T-helper 1 cell treated with Interleukin-12 subunit alpha and Interleukin-12 subunit beta and Interleukin-4 antibody, amounts not matched to agents 30 μg/mL and 1 μg/mL, for 36 hours (primary cell): ENCODE results near the gene IRF3.

ENCODE experiments used
- H3K27ac Mint-ChIP-seq: one replicate; pipeline ENCODE4 v1.8.0; 2021; ENCODE audit warnings: mild to moderate bottlenecking, mixed read lengths
- H3K27me3 Mint-ChIP-seq: one replicate; pipeline ENCODE4 v1.8.0; 2021; ENCODE audit warnings: low read depth, mixed read lengths
- H3K36me3 Mint-ChIP-seq: one replicate; pipeline ENCODE4 v1.8.0; 2021; ENCODE audit warnings: low read depth, mixed read lengths
- H3K4me1 Mint-ChIP-seq: one replicate; pipeline ENCODE4 v1.8.0; 2021; ENCODE audit warnings: low read depth, mixed read lengths
- H3K4me3 Mint-ChIP-seq: one replicate; pipeline ENCODE4 v1.8.0; 2021; ENCODE audit warnings: mild to moderate bottlenecking, moderate library complexity, mixed read lengths
- H3K9me3 Mint-ChIP-seq: one replicate; pipeline ENCODE4 v1.8.0; 2021; ENCODE audit warnings: mixed read lengths

Gene IRF3

DNA sequence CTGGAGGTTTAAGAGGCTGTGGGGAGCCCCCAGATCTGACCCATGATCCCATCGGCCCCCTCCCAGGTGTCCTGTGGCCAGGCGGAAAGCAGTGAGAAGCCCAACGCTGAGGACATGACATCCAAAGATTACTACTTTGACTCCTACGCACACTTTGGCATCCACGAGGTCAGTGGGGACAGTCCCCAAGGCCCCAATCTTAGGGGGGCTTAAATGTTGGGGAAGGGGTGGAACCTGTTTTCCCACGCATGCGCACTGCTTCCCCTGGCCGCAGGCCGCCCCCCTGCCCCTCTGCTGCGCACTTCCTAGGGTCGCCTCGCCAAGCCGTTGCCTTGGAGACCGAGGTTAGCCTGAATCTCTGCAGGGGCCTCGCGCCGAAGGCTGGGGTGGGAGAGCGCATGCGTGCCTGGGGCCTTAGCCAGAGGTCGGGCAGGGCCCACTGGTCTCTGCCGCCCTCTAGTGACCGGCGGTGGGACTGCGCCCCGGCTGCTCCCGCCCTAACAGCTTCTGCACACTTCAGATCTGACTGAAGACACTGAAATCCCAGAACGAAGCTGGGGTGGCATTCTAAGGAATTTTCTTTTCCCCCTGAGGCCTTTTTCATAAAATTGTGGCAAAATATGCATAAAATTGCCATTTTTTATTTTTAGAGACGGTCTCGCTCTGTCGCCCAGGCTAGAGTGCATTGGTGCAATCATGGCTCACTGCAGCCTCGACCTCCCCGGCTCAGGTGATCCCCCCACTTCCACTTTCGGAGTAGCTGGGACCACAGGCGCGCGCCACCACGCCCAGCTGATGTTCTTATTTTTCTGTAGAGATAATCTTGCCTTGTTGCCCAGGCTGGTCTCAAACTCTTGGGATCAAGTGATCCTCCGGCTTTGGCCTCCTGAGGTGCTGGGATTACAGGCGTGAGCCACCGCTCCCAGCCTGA lies 15.0 kb upstream of the IRF3 start:
- Mint-ChIP-seq H3K27ac (no peak overlapping the region), H3K36me3 (peaks cover 17% of the 10 kb centered on the region), H3K27me3 (no peaks in the 10 kb centered on the region), H3K4me1 (peaks cover 23% of the 10 kb centered on the region), H3K9me3 (no peaks in the 10 kb centered on the region), H3K4me3 (no peak overlapping the region)

DNA sequence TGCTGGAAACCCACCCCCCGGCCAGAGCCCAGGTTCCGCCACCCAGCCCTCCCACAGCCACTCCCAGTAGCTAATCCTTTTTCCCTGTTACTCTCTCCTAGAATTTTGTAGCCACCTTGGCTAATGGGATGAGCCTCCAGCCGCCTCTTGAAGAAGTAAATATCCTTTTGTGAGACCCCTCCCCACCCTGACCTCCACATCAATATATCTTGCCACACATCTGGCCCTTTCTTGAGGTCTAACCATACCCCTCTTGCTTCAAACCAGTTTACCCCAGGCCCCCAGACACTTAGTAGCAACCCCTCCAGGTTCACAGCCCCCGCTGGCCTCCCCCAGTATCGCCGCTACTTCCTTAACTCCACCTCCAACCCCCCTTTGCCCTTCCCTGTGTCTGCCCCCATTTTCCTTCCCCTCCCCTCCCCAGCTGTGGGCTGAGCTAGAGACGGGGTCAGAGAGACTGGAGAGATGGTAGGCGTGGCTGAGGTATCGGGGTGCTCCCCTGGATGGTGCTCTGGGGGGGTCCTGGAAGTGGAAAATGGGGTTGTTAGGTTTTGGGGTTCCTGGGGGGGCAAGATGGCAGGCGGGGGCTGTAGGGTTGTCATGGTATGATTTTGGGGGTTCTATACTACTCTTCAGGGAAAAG lies 14.2 kb upstream of the IRF3 start:
- peak overlapping the region; percentile 28 for H3K4me3 Mint-ChIP-seq
- peaks cover 13% of the 10 kb centered on the region for H3K36me3 Mint-ChIP-seq
- peaks cover 23% of the 10 kb centered on the region for H3K4me1 Mint-ChIP-seq
- no peaks in the 10 kb centered on the region for H3K9me3 Mint-ChIP-seq
- no peaks in the 10 kb centered on the region for H3K27me3 Mint-ChIP-seq
- H3K27ac Mint-ChIP-seq, result peak overlapping the region; percentile 41

DNA sequence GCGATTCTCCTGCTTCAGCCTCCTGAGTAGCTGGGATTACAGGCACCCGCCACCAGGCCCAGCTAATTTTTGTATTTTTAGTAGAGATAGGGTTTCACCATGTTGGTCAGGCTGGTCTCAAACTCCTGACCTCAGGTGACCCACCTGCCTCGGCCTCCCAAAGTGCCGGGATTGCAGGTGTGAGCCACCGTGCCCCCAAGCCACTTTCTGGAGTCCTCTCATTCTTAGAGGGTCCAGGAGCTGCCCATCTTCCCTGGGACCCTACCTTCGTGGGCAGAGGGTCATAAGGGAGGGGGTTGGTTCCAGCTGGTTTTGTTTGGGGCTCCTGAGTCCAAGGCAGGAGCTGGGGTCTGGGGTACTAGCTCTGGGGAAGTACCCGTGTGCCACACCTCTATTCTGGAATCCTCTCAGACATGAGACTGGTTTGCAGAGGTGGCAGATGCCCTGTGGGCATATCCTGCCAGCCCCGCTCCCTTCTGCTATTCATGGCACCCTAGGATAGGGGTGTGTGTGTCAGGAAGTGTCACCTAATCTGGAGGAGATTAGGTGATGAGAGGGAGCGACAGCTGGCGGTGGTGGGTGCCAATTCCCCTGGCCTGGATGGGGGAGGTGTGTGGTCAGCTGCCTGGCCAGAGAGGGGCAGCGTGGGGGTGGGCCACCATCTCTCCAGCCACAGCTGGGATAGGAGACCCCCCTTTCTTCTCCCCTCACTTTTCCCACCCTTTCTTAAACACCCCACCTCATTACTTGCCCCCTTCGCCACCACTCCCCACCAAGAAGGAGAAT lies 13.5 kb upstream of the IRF3 start:
- Mint-ChIP-seq H3K27ac (no peak overlapping the region), H3K4me3 (no peak overlapping the region), H3K9me3 (no peaks in the 10 kb centered on the region), H3K36me3 (peaks cover 10% of the 10 kb centered on the region), H3K4me1 (peaks cover 23% of the 10 kb centered on the region), H3K27me3 (no peaks in the 10 kb centered on the region)

DNA sequence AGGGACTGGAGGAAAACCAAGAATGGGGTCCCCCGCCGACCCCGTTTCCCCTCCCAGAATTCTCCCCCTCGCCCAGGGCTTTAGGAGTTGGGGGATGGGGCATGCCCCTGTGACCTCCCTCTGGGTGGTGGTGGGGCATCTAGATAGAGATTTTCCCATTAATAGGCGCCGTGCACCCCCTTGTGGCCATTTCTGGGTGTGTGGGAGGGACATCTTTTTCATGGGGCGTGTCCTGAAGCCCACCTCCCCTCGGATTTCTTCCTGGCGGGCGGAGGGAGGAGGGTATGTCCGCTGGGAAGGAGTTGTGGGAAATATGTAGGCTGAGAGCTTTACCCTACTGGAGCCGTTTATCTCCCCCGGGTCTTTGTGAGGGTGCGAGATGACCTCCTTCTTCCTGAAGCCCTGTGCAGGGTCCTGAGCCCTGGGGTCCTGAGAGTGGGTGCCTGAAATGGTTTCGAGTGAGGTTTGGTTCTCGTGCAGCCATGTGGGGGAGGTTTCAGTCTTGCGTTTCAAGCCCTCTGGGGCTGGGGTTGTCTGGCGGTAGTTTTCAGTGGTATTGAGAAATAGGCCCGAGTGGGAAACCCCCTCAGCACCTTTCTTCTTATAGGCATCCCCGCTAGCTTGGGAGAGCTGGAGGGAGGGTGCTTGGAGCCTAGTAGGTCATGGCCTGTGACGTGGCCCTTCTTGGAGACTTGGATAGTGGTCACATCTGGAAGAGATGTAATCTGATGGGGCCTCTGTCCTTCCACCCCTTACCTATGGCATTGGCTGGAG lies 12.4 kb upstream of the IRF3 start:
- peak overlapping the region; percentile 91 for H3K4me3 Mint-ChIP-seq
- no peaks in the 10 kb centered on the region for H3K9me3 Mint-ChIP-seq
- peaks cover 12% of the 10 kb centered on the region for H3K36me3 Mint-ChIP-seq
- H3K27ac Mint-ChIP-seq, result peak overlapping the region; percentile 97
- no peaks in the 10 kb centered on the region for H3K27me3 Mint-ChIP-seq
- H3K4me1 Mint-ChIP-seq, result peaks cover 23% of the 10 kb centered on the region

DNA sequence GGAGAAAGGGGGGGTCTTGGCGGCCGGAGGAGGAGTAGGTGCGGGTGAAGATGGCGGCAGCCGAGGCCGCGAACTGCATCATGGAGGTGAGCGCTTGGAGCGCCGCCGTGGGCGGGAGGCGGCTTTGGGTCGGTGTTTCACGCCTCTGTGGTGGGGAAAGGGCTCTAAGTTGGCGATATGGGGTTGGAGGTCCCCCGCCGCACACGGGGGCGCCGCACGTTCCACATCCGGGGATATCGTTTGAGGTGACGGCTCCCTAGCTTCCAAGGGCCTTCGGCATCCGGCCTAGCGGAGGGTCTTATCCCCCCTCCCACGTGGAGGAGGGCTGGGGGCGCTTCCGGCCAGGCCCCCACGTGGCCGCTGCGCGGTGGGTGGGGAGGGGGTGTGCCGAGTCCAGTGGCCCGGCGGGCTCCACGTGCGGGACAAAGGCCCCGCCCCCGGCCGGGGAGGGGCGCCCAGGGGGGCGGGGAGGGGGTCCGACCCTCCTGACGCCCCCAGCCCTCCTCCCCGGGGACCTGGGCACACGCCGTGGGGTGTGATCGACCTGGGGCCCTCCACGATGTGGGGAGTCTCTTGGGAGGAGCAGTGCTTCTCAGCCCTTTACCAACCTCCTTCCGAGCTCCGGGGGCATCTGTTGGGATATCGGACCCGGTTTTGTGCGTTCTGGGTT lies 11.7 kb upstream of the IRF3 start, which contains the start of gene PRMT1:
TSS of gene PRMT1 (plus strand) at position 41 of the 670 bp plus-strand sequence. CDS start at position 51, 10 bp downstream.
- Mint-ChIP-seq H3K9me3 (no peaks in the 10 kb centered on the region), H3K4me3 (peak within 1 kb of the TSS; percentile 99), H3K27ac (peak within 1 kb of the TSS; percentile 99), H3K27me3 (no peaks in the 10 kb centered on the region), H3K4me1 (peaks cover 21% of the 10 kb centered on the region), H3K36me3 (peaks cover 13% of the 10 kb centered on the region)

DNA sequence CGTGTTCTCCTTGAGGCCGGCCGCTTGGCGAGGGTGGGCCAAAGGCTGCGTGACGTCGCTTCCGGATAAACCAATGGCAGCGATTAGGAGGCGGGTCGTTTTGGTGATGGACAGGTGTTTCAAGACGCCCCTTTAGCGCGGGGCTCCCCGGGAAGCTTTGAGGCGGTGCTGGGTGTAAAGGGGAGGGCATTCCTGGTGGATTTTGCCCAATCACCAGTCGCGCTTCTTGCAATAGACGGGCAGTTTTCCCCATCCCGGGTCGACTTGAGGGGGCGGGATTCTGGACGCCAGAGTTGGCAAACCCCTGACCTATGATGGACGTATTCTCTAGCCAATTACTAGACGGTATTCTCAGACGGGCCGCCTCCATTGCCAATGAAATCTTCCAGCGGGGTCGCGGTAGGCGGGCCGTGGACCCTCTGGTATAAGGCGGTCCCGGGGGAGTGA lies 11.2 kb upstream of the IRF3 start:
- Mint-ChIP-seq H3K4me3 (peak overlapping the region; percentile 99), H3K9me3 (no peaks in the 10 kb centered on the region), H3K36me3 (peaks cover 16% of the 10 kb centered on the region)

DNA sequence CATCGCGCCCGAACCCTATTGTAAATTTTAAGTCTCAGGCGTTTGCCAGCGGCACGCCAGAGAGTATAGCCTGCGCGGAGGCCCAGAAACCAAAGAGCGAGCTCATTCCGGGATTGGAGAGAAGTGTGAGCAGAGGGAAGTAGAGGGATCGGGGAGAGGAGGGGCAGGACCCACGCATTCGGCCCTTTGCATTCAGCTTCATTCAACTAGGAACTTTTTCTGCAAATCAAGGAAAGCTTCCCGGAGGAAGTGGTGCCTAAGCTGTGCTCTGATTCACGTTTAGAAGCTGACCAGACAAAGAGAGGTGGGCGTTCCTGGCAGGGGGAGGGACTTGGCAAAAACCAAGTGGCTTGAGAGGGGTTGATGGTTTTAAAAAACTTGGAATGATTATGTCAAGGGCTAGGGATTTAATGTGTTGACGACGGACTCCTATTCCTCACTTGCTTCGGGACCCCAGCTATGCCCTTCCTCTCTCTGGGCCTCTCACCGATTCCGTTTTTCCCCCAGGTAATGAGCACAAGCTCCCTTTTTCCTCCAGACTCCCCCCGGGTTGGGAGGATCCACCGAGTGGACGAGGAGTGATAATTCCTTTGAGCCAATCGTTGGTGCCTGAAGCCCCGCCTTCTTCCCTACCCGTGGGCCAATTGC lies 10.6 kb upstream of the IRF3 start:
- Mint-ChIP-seq H3K27ac (peak overlapping the region; percentile 99), H3K4me3 (peak overlapping the region; percentile 99), H3K4me1 (peaks cover 27% of the 10 kb centered on the region), H3K9me3 (no peaks in the 10 kb centered on the region), H3K27me3 (no peaks in the 10 kb centered on the region), H3K36me3 (peaks cover 16% of the 10 kb centered on the region)

More for the DNA sequence above, 11.2 kb upstream of the IRF3 start:
- peaks cover 27% of the 10 kb centered on the region for H3K4me1 Mint-ChIP-seq
- peak overlapping the region; percentile 99 for H3K27ac Mint-ChIP-seq
- H3K27me3 Mint-ChIP-seq, result no peaks in the 10 kb centered on the region

DNA sequence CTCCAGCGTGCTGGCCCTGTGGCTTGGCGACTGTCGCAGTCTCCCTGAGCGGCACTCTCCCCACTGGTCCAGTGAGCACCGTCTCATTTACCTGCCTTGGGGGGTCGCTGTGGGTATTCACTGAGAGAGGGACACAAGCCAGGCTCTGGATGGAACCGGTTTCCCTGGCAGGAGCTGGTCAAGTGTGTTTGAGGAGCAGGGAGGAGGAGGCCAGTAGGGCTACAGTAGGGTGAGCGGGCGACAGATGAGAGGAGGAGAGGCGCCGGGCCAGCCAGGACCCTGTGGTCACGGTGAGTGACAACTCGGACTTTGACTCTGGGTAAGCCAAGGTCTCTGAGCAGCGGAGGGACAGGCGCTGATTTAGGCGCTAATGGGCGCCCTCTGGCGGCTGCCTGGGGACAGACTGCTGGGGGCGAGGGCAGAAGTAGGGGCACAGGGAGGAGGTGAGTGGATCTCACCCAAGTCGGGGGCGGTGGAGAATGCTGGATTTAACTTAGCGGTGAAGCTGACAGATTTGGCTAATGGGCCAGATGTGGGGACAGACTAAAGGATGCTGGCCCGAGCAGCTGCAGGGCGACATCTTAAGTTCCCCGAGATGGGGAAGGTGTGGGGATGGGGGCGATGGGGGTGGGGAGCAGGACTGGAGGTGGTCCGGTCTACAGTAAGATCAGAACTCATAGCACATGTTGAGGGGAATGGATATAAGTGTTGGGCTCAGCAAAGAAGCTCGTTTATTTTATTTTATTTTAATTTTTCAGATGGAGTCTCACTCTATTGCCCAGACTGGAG lies 6.7 kb upstream of the IRF3 start:
- H3K9me3 Mint-ChIP-seq, result no peaks in the 10 kb centered on the region
- H3K36me3 Mint-ChIP-seq, result peaks cover 19% of the 10 kb centered on the region
- H3K27me3 Mint-ChIP-seq, result no peaks in the 10 kb centered on the region
- H3K4me3 Mint-ChIP-seq, result no peak overlapping the region
- peaks cover 19% of the 10 kb centered on the region for H3K4me1 Mint-ChIP-seq
- peak overlapping the region; percentile 49 for H3K27ac Mint-ChIP-seq

DNA sequence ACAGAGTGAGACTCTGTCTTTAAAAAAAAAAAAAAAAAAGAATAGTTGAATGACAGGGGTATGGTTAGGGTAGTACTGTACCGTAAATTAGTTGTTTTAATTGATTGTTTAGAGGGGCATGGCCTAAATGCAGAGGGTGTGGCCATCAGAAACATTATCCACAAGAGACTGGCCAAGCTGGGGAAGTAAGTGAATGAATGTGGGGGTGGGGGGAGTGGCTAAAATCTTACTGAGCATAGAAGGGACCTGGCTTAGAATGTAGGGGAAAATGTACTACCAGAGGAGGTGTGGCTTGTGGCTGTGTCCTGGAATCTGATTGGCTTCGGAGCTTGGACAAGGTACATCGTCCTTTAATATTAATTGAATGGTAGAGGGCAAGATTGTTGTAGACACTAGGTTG lies 3.9 kb upstream of the IRF3 start:
- Mint-ChIP-seq H3K27me3 (no peaks in the 10 kb centered on the region), H3K36me3 (peaks cover 24% of the 10 kb centered on the region), H3K4me3 (no peak overlapping the region), H3K9me3 (no peaks in the 10 kb centered on the region), H3K27ac (no peak overlapping the region), H3K4me1 (peaks cover 34% of the 10 kb centered on the region)

DNA sequence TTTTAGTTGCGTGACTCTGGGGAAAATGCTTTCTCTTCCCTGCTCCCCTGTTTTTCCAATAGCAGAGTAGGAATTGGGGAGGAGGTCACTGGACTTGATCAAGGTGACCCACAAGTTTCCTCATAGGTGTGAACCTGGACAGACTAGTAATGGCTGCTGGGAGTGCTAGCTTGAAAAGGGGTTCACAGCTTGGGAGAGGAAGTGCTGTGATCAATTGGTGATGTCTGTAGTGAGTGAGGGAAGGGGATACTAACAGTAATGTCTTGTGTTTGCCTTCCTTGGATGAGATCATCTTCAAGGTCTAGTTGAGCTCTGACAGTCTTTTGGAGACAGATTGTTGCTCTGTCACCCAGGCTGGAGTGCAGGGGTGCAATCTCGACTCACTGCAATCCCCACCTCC lies 1.8 kb upstream of the IRF3 start:
- Mint-ChIP-seq H3K9me3 (no peaks in the 10 kb centered on the region), H3K27ac (peak overlapping the region; percentile 49), H3K4me1 (peaks cover 47% of the 10 kb centered on the region), H3K27me3 (no peaks in the 10 kb centered on the region), H3K36me3 (peaks cover 24% of the 10 kb centered on the region), H3K4me3 (peak overlapping the region; percentile 97)

DNA sequence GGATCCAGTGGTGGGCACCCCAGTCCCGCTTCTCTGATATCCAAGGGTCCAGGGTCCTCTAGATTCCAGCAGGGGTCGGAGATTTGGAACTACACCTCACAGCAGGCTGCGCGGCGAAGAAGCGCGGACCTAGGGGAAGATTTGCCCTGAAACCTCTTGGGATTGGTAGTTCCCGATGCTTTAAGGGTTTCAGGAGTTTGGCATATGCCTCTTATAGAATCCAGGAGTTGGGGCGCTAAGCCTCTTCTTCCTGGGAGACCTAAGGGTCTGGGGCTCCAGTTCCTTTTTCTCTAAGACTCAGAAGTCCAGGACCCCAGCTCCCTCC lies 425 bp upstream of the IRF3 start:
- Mint-ChIP-seq H3K27ac (peak overlapping the region; percentile 92), H3K4me3 (peak overlapping the region; percentile 97), H3K36me3 (peaks cover 17% of the 10 kb centered on the region), H3K27me3 (no peaks in the 10 kb centered on the region), H3K4me1 (peaks cover 41% of the 10 kb centered on the region), H3K9me3 (no peaks in the 10 kb centered on the region)

DNA sequence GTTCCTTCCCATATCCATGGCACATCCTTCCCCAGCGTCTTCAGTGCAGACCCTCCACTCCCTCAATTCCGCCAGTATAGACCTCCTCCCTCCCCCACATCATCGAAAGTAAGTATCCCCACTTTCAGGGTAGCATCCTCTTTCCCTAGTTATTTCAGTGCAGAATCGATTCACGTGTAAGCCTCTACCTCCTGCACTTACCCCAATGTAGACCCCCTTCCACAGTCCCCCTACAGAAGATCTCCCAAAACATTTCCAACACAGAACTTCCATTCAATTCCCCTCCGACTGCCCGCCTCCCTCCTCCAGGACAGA lies 664 bp downstream of the IRF3 start:
- H3K27me3 Mint-ChIP-seq, result no peaks in the 10 kb centered on the region
- H3K4me3 Mint-ChIP-seq, result peak overlapping the region; percentile 97
- peaks cover 21% of the 10 kb centered on the region for H3K36me3 Mint-ChIP-seq
- H3K27ac Mint-ChIP-seq, result peak overlapping the region; percentile 92
- peaks cover 45% of the 10 kb centered on the region for H3K4me1 Mint-ChIP-seq
- no peaks in the 10 kb centered on the region for H3K9me3 Mint-ChIP-seq
